Astrocyte (in vitro differentiated cells and primary cell): ENCODE measurements around the gene OLFML2B.

ENCODE experiments used
- CTCF ChIP-seq: IDR thresholded peaks from 2 replicates; pipeline ENCODE4 v1.5.1; 2011; ENCODE audit warnings: low read depth, mild to moderate bottlenecking, inconsistent platforms, low read length, moderate library complexity; ENCODE audit not compliant: insufficient read depth
- EZH2 ChIP-seq: IDR thresholded peaks from 2 replicates; pipeline ENCODE4 v1.6.1; 2012; ENCODE audit warnings: mild to moderate bottlenecking, low read length, inconsistent platforms; ENCODE audit not compliant: insufficient read depth

DNA sequence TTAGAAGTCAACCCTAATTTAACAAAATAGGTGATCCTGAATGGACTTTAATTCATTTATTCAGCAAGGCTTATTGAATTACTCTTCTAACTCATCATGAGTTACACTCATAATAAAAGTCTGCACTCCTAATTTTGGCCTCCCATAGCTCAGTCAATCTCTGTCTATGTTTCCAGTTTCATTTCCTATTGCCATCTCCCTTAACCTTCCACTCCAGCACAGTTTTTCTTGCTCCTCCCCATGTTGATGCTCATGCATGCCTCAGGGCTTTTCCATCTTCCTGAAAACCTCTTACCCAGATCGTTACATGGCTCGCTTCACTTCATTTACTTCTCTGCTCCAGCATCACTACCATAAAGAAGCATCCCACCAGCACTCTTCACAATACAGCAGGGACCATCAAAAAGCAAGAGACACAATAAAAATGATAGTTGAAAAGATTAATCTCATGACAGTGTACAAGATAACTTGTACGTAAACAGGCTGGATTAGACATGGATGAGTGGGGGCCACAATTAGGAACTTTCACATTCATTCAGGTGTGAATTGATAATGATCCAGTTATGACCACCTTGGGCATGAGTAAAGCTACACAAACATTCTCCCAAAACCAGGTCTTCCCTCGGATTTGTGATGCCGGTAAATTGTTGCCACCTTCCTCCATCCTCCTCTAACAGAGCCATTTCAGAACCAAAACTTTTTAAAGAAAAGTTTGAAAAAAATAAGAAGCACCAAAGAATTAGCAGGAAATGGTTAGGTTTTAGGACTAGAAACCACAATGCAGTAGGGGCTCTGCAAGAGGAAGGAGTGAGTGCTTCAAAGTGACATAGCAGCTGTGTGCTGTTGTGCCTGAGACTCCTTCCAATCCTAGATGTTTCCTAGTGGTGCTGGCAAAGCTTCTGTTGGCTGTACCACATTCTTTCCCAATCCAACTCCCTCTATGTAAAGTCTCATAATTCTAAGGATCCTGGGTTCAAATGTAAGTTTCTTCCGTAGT is 89.8 kb downstream of the OLFML2B start:
- TF ChIP-seq CTCF (no peak), EZH2 (no peak)
